Measurements from ENCODE around the gene HAGHL.

HAGHL gene

DNA sequence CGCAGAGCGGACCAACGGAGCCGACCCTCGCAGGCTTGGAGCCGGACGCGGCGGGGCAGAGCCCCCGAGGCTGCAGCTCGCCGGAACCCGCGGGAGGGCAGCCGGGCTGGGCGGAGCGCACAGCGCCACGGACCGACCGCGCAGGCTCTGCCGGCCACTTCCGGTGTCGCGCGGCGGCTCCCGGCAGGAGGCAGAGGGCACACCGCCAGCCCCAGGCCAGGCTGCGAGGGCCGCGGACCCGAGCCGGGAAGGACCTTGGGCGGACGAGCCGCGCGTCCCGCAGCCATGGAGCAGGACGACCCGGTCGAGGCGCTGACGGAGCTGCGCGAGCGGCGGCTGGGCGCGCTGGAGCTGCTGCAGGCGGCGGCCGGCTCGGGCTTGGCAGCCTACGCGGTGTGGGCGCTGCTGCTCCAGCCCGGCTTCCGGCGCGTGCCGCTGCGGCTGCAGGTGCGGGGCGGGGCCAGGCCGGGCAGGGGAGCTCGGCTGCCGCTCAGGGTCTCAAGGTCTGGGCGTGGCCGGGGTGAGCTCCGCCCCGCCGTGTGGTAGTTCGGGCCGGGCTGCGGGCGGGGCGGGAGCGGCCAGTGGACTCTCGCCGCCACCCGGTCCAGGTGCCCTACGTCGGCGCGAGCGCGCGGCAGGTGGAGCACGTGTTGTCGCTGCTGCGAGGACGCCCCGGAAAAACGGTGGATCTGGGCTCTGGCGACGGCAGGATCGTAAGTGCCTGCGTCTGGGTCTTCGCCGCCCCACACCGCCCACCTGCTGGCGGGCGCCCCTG lies 5.7 kb upstream of the HAGHL start, which contains the start of gene ANTKMT:
Gene ANTKMT (plus strand): TSS at position 157 of the 775 bp plus-strand sequence. CDS start 129 bp downstream, at position 286.
- H3K27ac ChIP-seq, result peak within 1 kb of the TSS; percentile 99
- H3K36me3 ChIP-seq, result peaks cover 6% of the 10 kb centered on the region
- no peaks in the 10 kb centered on the region for H3K9me3 ChIP-seq (ENCODE audit: severe bottlenecking)
- peak; percentile 92 for DNase-seq
- H3K4me3 ChIP-seq (ENCODE audit: low read depth, low read length), result peak within 1 kb of the TSS; percentile 73
- TF ChIP-seq, protein P1, sequence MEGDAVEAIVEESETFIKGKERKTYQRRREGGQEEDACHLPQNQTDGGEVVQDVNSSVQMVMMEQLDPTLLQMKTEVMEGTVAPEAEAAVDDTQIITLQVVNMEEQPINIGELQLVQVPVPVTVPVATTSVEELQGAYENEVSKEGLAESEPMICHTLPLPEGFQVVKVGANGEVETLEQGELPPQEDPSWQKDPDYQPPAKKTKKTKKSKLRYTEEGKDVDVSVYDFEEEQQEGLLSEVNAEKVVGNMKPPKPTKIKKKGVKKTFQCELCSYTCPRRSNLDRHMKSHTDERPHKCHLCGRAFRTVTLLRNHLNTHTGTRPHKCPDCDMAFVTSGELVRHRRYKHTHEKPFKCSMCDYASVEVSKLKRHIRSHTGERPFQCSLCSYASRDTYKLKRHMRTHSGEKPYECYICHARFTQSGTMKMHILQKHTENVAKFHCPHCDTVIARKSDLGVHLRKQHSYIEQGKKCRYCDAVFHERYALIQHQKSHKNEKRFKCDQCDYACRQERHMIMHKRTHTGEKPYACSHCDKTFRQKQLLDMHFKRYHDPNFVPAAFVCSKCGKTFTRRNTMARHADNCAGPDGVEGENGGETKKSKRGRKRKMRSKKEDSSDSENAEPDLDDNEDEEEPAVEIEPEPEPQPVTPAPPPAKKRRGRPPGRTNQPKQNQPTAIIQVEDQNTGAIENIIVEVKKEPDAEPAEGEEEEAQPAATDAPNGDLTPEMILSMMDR (IDR thresholded peaks at IDR 0.05; ENCODE audit: low read depth, low read length), result no peak
- no peaks in the 10 kb centered on the region for H3K27me3 ChIP-seq (ENCODE audit: insufficient read depth, low read depth, severe bottlenecking)

GRCh38 chr16:721765-722540 lies 5.0 kb upstream of the HAGHL start:
- Histone ChIP-seq H3K27ac (peak overlapping the region; percentile 99), H3K36me3 (peaks cover 6% of the 10 kb centered on the region), H3K27me3 (ENCODE audit: insufficient read depth, low read depth, severe bottlenecking) (no peaks in the 10 kb centered on the region), H3K4me3 (ENCODE audit: low read depth, low read length) (peak overlapping the region; percentile 29), H3K9me3 (ENCODE audit: severe bottlenecking) (no peaks in the 10 kb centered on the region)
- TF ChIP-seq, protein P1 (IDR thresholded peaks at IDR 0.05; ENCODE audit: low read depth, low read length), result no peak
- DNase-seq, result no peak

DNA sequence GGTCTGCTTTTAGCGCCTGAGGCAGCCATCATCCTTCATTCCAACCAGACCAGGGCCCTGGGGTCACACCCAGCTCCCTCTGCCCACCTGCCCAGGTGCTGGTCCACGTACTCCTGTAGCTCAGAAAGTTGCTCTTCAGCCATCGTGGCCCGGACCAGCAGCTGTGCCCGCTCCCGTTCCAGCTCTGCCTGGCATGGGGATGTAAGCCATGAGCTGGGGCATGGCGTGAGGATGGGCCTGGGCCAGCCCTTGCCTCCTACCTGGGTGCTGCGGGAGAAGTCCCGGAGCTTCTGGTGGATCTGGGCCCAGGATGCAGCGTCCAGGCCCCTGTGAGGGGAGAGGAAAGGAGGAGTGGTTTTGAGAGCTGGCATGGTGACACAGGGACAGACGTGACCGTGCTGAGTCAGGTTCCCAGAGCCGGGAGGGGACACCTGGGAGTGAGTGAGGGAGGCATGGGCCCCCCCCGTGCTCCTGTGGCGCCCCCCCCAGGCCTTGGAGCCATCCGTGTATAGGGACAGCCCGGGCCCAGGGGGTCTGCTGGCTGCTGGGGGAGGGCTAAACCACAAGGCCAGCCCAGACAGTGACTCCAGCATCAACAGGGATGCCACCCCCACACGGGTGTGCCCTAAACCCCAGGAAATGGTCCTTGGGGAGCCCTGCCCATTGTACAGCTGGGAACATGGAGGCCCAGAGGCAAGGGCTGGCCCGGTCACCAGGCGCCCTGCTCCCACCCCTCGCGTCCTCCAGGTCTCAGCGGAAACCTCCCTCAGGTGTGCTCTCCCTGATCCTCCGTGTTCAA lies 3.9 kb upstream of the HAGHL start:
- Histone ChIP-seq H3K36me3 (peaks cover 6% of the 10 kb centered on the region), H3K27ac (no peak overlapping the region), H3K27me3 (ENCODE audit: insufficient read depth, low read depth, severe bottlenecking) (no peaks in the 10 kb centered on the region), H3K4me3 (ENCODE audit: low read depth, low read length) (no peak overlapping the region), H3K9me3 (ENCODE audit: severe bottlenecking) (no peaks in the 10 kb centered on the region)
- TF ChIP-seq, protein P1 (IDR thresholded peaks at IDR 0.05; ENCODE audit: low read depth, low read length), result no peak
- no peak for DNase-seq

GRCh38 chr16:723695-724094 lies 3.2 kb upstream of the HAGHL start:
- H3K36me3 ChIP-seq, result peaks cover 6% of the 10 kb centered on the region
- TF ChIP-seq, protein P1 (IDR thresholded peaks at IDR 0.05; ENCODE audit: low read depth, low read length), result no peak
- no peaks in the 10 kb centered on the region for H3K27me3 ChIP-seq (ENCODE audit: insufficient read depth, low read depth, severe bottlenecking)
- no peak for DNase-seq
- no peak overlapping the region for H3K4me3 ChIP-seq (ENCODE audit: low read depth, low read length)
- no peaks in the 10 kb centered on the region for H3K9me3 ChIP-seq (ENCODE audit: severe bottlenecking)
- no peak overlapping the region for H3K27ac ChIP-seq

DNA sequence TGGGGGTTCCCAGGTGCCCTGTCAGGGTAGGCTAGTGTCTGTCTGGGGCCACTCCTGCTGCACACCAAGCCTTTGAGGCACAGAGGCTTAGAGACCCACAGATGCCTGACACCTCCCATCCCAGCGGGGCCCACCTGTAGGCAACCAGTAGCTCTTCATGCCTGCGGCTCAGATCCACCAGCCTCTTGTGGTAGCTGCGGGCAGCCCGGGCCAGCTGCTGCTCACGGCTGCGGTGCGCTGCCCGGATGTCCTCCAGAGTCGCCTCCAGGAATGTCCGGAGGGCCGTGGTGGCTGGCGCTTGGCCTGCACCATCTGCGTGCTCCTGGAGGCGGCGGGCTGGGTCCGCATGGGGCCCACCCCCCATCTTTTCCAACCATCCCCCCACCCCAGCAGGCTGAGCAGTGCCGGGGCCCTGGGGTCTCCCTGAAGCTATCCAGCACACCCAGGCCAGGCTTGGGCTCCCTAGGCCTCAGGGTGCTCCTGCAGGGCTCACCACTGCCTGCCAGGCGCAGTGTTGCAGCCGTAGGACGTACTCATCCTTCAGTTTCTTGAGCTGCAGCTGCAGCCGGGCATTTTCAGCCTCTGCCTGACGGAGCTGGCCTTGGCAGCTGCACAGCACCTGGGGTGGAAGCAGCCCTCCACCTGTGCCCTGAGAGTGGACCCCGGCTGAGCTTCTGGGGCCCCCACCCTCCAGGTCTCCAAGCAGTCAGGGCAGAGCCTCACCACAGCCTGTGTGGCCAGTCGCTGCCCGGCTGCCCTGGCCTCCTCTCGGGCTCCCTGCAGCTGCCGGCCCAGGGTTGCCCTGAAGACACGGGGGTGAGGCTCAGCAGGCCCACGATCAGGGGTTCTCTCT lies 2.5 kb upstream of the HAGHL start:
- no peak for DNase-seq
- Histone ChIP-seq H3K36me3 (peaks cover 6% of the 10 kb centered on the region), H3K4me3 (ENCODE audit: low read depth, low read length) (no peak overlapping the region), H3K27me3 (ENCODE audit: insufficient read depth, low read depth, severe bottlenecking) (no peaks in the 10 kb centered on the region), H3K9me3 (ENCODE audit: severe bottlenecking) (no peaks in the 10 kb centered on the region), H3K27ac (no peak overlapping the region)
- TF ChIP-seq, protein P1 (IDR thresholded peaks at IDR 0.05; ENCODE audit: low read depth, low read length), result no peak
